PFSK-1 (cell line): ENCODE measurements around the gene DPPA2.

Experiments
- FOXP2 ChIP-seq: optimal IDR thresholded peaks from 2 replicates; pipeline ENCODE3; 2011; ENCODE audit warnings: borderline replicate concordance, control low read depth, inconsistent platforms; ENCODE audit not compliant: insufficient read depth; ENCODE audit errors: extremely low read length, extremely low read depth
- POLR2AphosphoS5 ChIP-seq: IDR thresholded peaks from 2 replicates; pipeline ENCODE4 v1.6.1; 2012; ENCODE audit warnings: low read depth, mild to moderate bottlenecking, control low read depth, low read length, moderate library complexity
- REST ChIP-seq, 2 experiments: IDR thresholded peaks; 2 replicates each; pipeline versions ENCODE4 v1.6.1 to v1.8.0; 2011 to 2012; ENCODE audit warnings: low read depth in 2 of 2, low read length in 2 of 2, control low read depth in 1 of 2, inconsistent platforms in 1 of 2, mild to moderate bottlenecking in 1 of 2, moderate library complexity in 1 of 2; ENCODE audit not compliant: insufficient read depth in 1 of 2
- SIN3A ChIP-seq: IDR thresholded peaks from 2 replicates; pipeline ENCODE4 v1.6.1; 2012; ENCODE audit warnings: mild to moderate bottlenecking, low read length, moderate library complexity, borderline replicate concordance; ENCODE audit not compliant: insufficient read depth
- TAF1 ChIP-seq: IDR thresholded peaks from 2 replicates; pipeline ENCODE4 v1.6.1; 2012; ENCODE audit warnings: low read length, control low read depth, borderline replicate concordance; ENCODE audit not compliant: insufficient read depth

Gene DPPA2

GRCh38 chr3:109265295-109265694 is 51.0 kb downstream of the DPPA2 start:
- no peak for TF ChIP-seq TAF1
- no peak for TF ChIP-seq SIN3A
- no peak for TF ChIP-seq REST (IDR thresholded peaks at IDR 0.05; ENCODE audit: insufficient read depth in 1 of 2, low read depth in 2 of 2, low read length in 2 of 2)
- TF ChIP-seq FOXP2, result no peak

DNA sequence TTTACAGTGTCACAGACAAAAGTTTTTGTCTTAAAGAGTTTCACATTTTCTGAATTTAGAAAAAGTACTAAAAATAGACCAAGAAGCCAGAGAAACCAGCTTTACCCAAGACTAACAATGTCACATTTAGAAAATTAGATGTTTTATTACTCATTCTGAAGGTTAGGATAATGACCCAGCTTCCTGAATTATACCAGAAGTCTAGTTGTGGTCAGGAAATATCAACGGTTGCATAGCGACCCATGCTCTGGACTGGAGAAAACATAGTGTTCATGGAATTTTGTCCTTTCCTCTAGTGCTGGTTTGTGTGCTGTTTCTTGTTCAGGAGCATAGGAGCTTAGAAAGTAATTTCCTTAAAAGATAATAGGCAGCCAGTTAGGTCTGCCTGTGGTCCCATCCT is 59.0 kb downstream of the DPPA2 start:
- no peak for TF ChIP-seq POLR2AphosphoS5
- TF ChIP-seq REST (IDR thresholded peaks at IDR 0.05; ENCODE audit: insufficient read depth in 1 of 2, low read depth in 2 of 2, low read length in 2 of 2), result no peak
- TF ChIP-seq SIN3A, result no peak
- no peak for TF ChIP-seq TAF1
- no peak for TF ChIP-seq FOXP2

- TF ChIP-seq POLR2AphosphoS5, result no peak
- TF ChIP-seq SIN3A, result no peak
- TF ChIP-seq REST (IDR thresholded peaks at IDR 0.05; ENCODE audit: insufficient read depth in 1 of 2, low read depth in 2 of 2, low read length in 2 of 2), result no peak
- no peak for TF ChIP-seq FOXP2
- no peak for TF ChIP-seq TAF1
Observed at GRCh38 chr3:109254770-109255169, 61.5 kb downstream of the DPPA2 start.

DNA sequence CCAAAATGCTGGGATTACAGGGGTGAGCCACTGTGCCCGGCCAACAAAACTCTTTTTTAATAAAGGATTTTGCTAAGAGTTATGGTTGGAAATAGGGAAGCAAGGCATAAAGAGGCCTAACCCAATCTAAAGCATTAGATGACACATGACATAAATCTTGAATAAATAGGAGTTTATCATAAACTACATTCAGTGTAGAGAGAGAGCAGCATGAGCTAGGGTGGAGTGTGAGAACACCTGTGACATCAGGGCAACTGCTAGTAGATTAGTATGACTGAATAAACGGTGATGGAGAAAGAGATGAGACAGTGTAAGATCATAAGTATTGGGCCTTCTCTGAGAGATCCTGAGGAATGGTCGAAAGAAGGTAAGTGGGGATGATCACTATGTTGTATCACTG is 63.7 kb downstream of the DPPA2 start:
- TF ChIP-seq SIN3A, result no peak
